ENCODE data around the gene CCNA2. TPM values are rescaled to one million over a fixed set of nuclear protein-coding genes. Genes with fewer than 3 reads are reported as not detected.

The CCNA2 gene
- 13.8 TPM for polyA plus RNA-seq (ENCODE audit: insufficient read length)

GRCh38 chr4:121823505-121824170 is at the start of gene CCNA2:
Gene CCNA2 (minus strand): TSS chr4:121823883. CDS start chr4:121823628, 255 bp downstream.
- peak; percentile 93 for DNase-seq (ENCODE audit: low read depth)

DNA sequence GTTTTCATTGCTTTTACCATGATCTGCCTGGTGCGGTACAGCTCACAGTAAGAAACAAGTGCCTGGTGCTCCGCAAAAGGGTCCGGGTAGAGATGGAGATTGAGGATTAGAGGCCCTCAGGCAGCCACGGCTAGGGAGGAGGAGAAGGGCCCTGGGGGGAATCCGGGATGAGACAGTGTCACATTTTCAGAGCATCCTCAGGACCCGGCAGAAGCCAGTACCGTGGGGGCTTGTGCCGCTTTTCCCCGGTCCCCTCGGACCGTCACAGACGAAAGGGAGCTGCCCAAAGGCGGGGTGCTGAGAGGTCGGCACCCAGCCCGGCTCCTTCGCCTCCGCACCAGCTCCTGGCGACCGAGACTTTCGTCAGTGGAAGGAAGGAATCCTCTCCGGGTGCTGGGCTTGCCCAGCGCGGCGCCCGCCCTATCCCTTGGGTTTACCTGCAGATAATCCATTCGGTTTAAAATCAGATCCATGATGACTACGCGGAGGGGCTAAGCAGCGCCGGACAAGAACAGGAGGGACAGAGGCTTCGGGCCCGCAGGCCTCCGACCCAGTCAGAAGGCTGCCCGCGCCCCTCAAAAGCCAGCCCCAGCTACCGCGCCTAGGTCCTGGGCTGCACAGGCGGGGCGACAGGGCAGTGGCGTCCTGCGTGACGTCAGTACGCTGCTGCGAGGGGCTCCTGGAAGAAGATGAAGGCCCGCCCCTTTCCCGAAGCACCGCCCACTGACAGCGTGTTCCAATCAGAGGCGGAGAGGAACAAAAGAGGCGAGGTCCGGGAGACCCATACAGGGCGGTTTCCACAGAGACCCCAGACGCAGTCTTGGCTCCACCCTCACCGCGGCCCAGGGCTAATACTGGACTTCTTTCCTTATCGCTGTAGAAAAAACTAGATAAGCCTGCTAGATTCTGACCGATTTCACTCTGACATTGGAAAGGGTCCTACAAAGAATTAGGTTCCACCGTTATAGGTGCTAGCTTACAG is 46.4 kb upstream of the CCNA2 start, which contains the start of gene BBS7:
Gene BBS7, minus strand, starts transcription at position 634 of the 982 bp plus-strand sequence. Its CDS starts 161 bp downstream, at position 473.
- DNase-seq (ENCODE audit: low read depth) = peak; percentile 88

DNA sequence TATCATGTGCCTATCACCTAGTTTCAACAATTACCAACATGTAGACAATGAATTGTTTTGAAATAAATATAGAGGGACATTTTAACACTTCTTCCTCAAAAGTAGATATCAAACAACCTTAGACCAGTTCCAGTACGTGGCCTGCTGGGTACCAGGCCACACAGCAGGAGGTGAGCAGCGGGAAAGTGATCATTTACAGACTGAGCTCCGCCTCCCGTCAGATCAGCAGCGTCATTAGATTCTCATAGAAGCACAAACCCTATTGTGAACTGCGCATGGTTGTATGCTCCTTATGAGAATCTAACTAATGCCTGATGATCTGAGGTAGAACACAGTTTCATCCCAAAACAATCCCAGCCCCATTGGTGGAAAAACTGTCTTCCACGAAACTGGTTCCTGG is 40.1 kb upstream of the CCNA2 start:
- DNase-seq (ENCODE audit: low read depth) = no peak

DNA sequence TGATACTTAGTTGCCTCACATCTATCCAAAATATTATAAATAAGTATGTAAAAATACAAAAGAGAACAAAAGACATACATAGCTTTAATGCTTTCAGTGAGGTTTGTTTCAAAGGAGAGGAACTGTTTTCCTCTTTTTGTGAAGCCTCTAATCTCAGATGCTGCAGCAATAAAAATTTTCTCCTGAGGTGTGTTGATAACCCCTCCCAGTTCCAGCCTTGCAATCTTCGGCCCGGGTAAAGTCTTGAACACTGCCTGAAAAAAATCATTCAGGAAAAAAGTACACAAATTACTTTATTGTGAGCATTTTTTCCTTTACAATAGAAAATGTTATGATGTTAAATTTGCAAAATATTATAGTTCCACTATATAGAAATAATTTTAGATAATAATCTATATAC is 37.7 kb upstream of the CCNA2 start:
- no peak for DNase-seq (ENCODE audit: low read depth)

DNA sequence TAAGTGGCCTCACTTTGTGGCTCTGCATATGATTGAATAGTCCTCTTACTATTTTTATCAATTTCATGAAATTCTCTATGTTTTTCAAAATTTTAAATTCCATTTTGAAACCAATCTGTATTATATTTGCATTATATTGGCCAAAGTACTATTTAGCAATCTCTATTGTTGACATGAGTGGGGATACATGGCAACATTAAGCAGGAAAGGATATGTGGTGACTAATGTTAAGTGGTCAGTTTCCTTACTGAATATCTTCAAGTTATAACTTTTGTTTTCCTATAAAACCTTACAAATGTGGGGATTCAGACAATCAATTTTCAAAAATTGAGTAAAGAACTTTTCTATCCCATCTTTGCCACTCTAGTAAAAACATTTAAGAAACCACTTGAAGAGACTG is 36.4 kb upstream of the CCNA2 start:
- DNase-seq (ENCODE audit: low read depth) = no peak

DNA sequence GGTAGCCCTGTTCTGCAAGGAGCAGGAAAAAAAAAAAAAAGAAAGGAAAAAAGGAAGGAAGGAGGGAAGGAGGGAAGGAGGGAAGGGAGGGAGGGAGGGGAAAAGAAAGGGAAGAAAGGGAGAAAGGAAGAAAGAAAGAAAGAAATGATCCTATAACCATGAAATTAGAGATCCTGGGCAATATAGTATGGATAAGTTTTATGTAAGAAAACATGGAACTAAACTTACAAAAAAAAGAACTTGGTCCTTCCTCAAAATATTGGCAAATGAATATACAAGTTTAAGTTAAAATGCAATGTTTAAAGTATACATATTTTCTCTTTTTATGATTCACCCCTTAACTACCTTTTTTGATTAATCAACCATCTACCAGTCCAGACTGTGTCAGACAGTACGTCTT is 27.7 kb upstream of the CCNA2 start:
- no peak for DNase-seq (ENCODE audit: low read depth)

DNA sequence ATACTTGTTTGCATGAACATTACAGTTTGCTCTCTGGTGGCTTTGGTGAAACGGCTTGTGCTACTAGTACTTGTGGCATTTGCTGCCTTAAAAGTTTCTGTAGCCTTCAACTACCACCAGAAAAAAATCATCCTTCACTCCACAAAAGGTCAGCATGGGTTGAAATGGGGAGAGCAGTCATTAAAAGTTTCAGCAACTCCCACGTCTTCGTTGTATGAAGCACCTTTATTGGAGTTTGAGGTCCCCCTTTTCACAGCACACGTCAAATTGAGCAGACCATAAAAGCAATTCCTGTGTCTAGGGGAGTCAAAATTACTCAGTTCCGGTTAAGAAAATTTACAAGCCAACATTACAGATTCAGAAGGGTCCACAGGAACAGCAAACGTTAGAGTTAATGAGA is 23.0 kb upstream of the CCNA2 start:
- DNase-seq (ENCODE audit: low read depth) = no peak

DNA sequence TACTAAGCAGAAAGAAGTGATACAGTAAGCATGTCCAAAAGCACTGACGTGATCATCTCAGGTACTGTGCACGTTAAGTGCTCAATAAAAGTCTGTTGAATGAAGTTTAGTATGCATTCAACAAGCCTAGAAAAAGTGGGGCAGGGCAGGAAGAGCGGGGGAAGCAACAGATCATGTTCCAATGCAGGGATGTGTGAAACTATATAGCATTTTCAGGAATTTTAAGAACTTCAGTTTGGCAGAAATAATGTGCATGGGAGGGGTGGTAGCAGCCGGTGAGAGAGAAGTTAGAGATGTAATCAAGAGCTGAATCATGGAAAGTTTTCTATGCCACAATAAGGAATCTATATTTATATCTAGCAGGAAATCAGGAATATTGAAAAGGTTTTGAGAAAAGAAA is 19.2 kb upstream of the CCNA2 start:
- DNase-seq (ENCODE audit: low read depth) = no peak

GRCh38 chr4:121838136-121838535 is 14.5 kb upstream of the CCNA2 start:
- DNase-seq (ENCODE audit: low read depth) = no peak

DNA sequence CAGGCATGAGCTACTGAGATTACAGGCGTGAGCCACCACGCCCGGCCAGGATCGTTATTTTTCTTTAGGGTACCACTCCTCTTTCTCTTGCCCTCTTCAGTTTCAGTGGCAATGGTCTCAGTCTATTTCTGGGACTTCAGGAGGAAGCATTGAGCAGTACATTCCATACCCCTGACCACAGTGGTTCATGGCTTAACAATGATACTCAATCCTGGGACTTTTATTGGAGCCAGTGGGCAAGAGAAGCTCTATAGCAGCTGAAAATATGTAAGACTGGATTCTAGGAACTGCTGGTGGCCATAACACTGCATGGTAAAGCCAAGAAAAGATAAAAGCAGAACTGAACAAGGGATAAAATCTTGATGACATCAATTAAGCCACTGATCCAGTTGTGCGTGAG is 5.8 kb upstream of the CCNA2 start:
- no peak for DNase-seq (ENCODE audit: low read depth)

GRCh38 chr4:121827853-121828252 is 4.2 kb upstream of the CCNA2 start:
- no peak for DNase-seq (ENCODE audit: low read depth)

DNA sequence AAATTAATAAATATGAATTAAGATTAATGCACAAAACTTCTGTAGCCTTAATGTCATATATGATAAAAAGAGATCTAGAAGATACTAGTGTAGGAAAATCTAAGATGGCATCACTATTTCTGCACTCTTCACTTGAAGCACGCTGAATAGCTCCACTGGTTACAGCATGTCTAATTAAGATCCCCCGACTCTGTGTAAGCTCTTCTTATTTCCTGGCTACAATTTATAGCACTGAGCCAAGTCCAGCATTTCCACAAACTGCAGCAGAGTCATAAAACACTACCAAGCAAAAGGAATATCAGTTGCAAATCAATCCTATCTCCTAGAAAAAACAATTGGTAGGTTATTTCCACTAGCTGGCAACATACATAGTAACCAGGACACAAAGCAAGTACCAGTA is 1.3 kb upstream of the CCNA2 start:
- DNase-seq (ENCODE audit: low read depth) = no peak

DNA sequence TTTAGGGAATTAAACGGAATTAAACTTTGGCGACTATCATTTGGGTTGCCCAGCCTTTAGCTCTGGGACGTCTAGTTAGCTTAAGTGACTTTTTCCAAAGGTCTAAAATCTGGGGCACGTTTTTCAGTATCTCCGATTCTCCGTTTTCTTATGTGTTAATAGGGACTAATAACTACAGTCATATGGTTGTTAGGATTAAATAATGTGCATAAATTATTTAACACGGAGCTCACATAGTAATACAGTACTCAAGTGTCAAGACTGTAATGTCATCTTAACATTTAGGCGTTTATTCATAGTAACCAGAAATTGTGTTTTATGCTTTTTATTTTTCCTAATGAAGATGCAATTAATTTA is 466 bp upstream of the CCNA2 start:
- DNase-seq (ENCODE audit: low read depth) = no peak

DNA sequence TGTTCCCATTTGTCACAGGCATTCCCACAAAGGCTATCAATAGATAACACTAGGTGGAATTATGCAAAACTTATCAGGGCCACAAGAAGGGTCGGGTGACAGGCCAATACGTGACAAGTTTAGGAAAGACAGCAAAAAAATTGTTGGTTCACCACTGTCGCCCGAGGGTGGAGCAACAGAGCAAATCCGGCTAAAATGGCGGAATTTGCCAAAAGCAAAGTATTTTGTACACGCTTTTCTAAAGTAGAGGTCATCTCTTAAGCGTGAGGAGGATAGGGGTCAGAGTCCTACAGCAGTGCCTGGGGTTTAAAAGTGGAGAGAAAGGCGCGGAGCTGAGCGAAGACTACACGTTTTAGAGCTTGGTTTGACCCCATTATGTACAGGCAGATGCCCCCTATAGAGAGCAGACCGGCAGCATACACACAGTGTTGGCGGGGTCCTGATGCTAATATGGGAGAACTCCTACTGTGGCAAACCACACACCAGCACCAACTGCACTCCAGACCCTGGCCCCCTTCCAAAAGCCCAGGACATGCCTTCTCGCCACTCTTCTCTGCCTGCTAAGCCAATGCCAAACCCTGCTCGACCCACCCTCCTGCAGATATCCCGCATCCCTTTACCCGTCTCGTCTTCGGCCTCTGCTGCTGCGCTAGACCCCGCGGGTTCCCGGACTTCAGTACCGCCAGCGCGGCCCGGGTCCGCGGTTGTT is 733 bp downstream of the CCNA2 start:
- no peak for DNase-seq (ENCODE audit: low read depth)

- DNase-seq (ENCODE audit: low read depth) = no peak
Observed at GRCh38 chr4:121822047-121822446, 1.6 kb downstream of the CCNA2 start.

DNA sequence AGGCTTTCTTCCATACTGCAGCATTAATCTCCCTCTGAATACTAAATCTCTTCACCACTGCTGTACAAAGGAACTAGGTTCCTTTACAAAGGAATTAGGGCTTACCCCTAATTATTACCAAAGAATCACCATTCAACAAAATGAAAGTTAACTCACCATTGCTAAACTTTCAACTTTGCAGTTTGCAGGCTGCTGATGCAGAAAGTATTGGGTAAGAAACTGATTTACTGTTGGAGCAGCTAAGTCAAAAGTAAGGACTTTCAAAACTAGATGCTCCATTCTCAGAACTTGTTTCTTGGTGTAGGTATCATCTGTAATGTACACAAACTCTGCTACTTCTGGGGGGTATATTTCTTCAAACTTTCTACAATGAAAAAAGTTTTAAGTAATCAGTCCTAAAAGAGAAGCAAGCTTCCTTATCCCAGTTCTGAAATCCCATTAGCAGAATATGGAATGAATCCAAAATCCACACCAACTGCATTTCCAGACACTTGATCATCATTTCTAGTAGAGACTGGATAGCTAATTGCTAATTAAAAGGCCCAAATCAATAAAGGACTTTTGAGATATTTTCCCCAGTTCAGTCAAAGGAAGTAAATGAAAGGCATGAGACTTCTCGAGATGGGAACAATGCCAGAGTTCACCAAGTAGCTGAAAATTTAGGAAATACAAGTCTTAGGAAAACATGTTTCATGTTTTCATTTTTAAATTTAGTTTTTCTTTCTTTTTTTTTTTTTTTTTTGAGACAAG is 4.3 kb downstream of the CCNA2 start:
- DNase-seq (ENCODE audit: low read depth) = no peak

GRCh38 chr4:121818215-121818614 is 5.5 kb downstream of the CCNA2 start:
- no peak for DNase-seq (ENCODE audit: low read depth)

GRCh38 chr4:121817701-121818100 is 6.0 kb downstream of the CCNA2 start:
- no peak for DNase-seq (ENCODE audit: low read depth)

DNA sequence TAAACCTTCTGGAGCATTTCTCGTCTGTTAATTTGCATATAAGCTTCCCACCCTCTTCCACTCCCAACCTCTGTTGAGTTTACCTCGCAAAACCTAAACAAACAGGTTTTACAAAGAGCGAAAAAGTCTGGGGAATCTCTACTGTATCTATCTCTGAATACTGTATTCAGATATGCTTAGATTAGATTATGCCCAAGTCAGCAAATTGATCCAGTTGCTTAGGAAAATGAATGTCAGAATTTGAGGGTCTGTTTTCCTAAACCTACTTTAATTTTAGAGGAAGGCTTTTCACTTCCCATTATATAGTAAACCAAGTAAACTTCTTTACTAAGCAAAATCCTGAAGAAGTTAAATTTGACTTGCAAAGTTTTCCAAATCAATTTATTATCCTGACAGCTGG is 6.7 kb downstream of the CCNA2 start:
- no peak for DNase-seq (ENCODE audit: low read depth)

DNA sequence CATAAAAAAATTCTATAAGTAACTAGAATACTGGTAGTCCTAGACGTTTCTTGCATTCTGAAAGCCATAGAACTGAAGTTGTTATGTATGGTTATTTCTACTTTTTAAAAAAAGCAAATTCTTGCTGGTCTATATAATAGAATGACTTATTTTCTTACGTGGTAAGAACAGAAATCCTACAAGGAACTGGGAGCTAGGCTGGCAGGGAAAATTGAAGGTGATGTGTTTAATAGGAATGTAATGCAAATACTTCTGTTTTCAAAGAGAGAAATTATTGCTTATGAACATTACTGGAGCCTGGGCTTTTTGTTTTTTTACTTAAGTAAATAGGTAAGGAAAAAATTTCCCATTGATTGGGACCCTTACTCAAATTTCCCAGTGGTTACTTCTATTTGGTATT is 8.9 kb downstream of the CCNA2 start:
- DNase-seq (ENCODE audit: low read depth) = no peak

DNA sequence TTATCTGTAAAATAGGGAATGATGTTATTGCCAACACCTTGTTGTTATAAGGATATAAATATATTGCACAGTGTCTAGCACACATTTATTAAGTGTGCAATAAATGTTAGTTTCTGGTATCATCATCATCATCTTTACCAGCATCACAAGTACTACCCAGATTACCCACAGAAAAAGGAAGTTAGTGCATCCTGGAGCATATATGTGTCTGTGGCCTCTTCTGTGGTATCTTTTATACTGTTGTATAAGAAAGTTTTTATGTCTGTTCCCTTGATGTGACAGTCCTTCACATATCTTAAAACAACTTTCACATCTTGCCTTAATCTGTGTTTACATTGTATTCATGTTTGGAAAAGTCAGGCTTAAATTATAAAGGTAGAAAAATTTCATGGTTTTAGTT is 12.6 kb downstream of the CCNA2 start:
- no peak for DNase-seq (ENCODE audit: low read depth)

- no peak for DNase-seq (ENCODE audit: low read depth)
Observed at GRCh38 chr4:121806411-121806810, 17.3 kb downstream of the CCNA2 start.

All from forelimb muscle (tissue), 1 donor.